Left cardiac atrium (tissue), 4 donors: ENCODE results near the gene SCP2. TPM values are rescaled to one million over a fixed set of nuclear protein-coding genes. Genes with fewer than 3 reads are reported as not detected.

ENCODE experiments used
- ATAC-seq, 2 donors: fragments of 200-7000 bp; cut with Tn5 transposase; one replicate each; pipeline ENCODE4 v1.9.1; 2020; ENCODE audit warnings: mild to moderate bottlenecking in 2 of 2, moderate library complexity in 2 of 2
- DNase-seq: peaks from one replicate; pipeline ENCODE4 v3.0.0-alpha.2; 2020
- intact Hi-C, 2 donors: fragments of 100-400 bp; cut with DNase I; formaldehyde crosslinking; loops; one replicate each; pipeline versions ENCODE4 v1.14.1 to v1.15.1; 2022 to 2023
- total RNA-seq, 2 donors: library from RNA; stranded (reverse); fragmentation: NEBNext Ultra II Directional; extraction: Animal tissue kit (Norgen Biotek cat#: 25700); gene quantifications; one replicate each; pipeline ENCODE4 v1.2.1, GENCODE V29; 2021
- donor health status: DM: no; HTN: yes; CAD: no.
- donor health status: DM: no; HTN: yes; CAD: no; lungs with severe emphysema.
- donor health status: DM: yes; HTN: yes; CAD: no.
- donor health status: Dilated cardiomyopathy.

The SCP2 gene
- total RNA-seq, 2 donors from 2014 or later, result 126 to 148 TPM

- intact Hi-C loops, result no loop called here
- ATAC-seq, result no peak
- no peak for DNase-seq
Measured at GRCh38 chr1:53016705-53017104, 89.6 kb downstream of the SCP2 start.

DNA sequence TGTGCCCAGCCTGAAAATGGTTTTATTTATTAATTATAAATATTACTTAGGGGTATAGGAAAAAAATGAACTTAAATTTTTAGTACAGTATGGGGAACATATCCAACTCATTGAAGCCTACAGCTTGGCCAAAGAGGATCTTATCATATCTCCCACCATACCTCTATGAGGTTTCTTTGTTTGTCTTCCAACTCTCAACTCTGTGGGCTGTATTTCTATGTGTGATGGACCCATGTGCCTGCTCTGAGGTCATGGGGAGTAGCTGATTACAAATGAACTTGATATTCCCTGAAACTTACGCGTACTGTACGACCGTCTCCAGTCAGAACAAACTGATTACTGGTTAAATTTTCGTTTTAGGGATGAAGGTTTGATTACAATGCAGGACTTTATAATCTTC lies 93.5 kb downstream of the SCP2 start:
- DNase-seq (no peak), ATAC-seq (no peak)
- intact Hi-C loops, result no loop called here

DNA sequence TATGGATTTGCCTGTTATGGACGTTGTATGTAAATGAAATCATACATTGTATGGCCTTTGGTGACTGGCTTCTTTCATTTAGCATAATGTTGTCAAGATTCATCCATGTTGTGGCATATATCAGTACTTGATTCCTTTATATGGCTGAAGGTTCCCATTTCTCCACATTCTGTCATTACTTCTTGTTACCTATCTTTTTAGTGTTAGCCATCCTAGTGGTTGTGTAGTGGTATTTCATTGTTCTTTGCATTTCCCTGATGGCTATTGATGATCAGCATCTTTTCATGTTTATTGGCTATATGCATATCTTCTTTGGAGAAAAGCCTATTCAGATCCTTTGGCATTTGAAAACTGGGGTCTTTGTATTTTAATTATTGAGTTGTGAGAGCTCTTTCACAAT lies 95.1 kb downstream of the SCP2 start:
- no peak for ATAC-seq
- no peak for DNase-seq
- intact Hi-C loops, result no loop called here

DNA sequence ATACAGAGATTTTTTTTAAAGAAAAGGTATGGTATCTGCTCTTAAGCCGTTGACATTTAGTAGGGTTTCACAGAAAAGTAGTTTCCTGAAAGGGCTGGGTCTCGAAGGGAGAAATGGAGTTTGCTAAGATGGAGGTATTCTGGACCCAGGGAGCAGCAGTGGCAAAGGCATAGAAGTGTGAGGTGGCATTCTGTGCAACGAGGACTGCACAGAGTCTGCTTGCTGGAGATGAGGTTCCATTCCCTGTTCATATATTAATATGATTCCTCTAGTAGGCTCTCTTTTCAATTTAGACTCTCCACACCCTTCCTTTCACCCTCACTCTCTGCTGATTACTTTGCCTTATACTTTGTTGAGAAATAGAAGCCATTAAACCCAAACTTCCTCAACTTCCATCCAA lies 96.5 kb downstream of the SCP2 start:
- intact Hi-C loops, result no loop called here
- ATAC-seq (no peak), DNase-seq (no peak)

GRCh38 chr1:53024117-53024516 lies 97.0 kb downstream of the SCP2 start:
- DNase-seq, result no peak
- ATAC-seq, result no peak
- intact Hi-C loops, result loop anchor here in 1 of 2 donors (2.0 kb wide), 1 partner anchor 25 kb away; no protein-coding TSS in a partner anchor

DNA sequence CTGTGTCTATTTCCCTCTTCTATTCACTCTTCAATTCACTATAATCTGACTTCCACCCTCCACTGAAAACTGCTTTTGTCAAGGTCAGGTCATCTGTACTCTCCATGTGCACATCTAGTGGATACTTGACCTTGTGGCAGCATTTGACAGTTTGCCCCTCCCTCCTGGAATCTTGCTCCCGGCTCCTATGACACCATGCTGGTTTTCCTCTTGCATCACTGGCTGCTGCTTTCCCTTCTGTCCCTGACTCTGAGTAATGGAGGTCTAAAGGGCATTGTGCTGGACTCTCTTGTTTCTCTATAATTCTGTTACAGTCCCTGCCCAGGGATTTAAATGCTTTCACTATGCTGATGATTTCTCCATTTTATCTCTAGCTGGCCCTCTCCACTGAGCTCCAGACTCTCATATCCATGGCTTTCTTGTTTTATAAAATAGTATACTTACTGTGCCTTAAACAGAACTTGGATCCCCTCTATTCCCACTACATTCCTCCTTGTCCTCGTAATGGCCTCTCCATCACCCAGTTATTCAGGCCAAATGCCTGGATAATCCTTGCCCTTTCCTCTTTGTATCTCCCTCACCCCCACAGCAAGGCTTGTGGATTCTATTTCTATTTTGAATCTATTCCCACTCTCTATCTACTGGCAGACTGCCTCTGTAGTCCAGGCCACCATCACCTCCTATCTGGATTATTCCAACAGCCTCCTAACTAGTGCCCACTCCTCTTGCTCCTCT lies 98.1 kb downstream of the SCP2 start:
- ATAC-seq (peak; percentile 94), DNase-seq (peak; percentile 69)
- intact Hi-C loops, result loop anchor here in 1 of 2 donors (2.0 kb wide), 1 partner anchor 24 kb away; no protein-coding TSS in a partner anchor

DNA sequence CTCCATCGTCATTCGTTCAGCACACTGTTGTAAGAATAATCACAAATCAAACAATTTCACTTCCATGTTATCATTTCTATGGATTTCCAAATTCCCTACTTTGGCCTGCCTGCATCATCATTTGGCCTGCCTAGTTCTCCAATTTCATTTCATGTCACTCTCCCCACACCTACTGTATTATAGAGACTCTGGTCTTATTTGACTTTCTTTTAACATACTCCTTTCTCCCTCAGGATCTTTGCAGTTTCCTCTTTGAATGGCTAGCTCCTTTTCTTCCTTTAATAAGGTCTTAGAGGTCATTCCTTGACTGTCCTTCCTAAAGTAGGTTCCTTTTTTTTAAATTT lies 98.7 kb downstream of the SCP2 start:
- ATAC-seq (peak; percentile 21 to 27), DNase-seq (no peak)
- intact Hi-C loops, result loop anchor here in 1 of 2 donors (2.0 kb wide), 1 partner anchor 23 kb away; no protein-coding TSS in a partner anchor

DNA sequence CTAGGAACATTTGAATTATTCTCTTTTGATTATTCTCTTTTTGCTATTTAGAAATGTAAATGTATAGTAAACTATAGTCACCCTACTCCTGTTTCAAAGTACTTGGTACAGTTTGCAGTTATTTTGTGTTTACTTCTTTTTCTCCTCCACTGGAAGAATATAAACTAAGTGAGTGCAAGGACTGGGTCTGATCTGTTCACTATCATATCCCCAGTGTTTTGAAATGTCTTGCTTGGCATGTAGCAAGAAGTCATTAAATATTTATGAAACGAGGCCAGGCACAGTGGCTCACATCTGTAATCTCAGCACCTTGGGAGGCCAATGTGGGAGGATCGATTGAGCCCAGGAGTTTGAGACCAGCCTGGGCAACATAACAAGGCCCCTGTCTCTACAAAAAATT lies 99.2 kb downstream of the SCP2 start:
- no peak for ATAC-seq
- no peak for DNase-seq
- intact Hi-C loops, result no loop called here

- DNase-seq (no peak), ATAC-seq (no peak)
- intact Hi-C loops, result no loop called here
Measured at GRCh38 chr1:53031732-53032131, 104.7 kb downstream of the SCP2 start.

- DNase-seq (no peak), ATAC-seq (no peak)
- intact Hi-C loops, result no loop called here
Measured at GRCh38 chr1:53037159-53037558, 110.1 kb downstream of the SCP2 start.

DNA sequence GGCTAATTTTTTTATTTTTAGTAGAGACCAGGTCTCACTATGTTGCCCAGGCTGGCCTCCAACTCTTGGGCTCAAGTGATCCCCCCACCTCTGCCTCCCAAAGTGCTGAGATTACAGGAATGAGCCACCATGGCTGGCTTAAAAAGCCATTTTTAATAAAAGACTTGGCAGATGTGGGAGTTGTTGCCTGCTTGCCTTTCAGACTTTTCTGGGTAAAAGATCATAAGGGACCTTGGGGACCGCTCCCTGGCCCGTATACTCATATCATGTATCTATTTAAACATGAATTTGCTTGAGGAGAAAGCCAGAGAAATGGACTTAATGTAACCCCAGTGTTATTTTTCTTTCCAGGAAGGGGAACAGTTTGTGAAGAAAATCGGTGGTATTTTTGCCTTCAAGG lies 111.5 kb downstream of the SCP2 start:
- ATAC-seq (peak in 1 of 2 donors; percentile 44), DNase-seq (no peak)
- intact Hi-C loops, result no loop called here

DNA sequence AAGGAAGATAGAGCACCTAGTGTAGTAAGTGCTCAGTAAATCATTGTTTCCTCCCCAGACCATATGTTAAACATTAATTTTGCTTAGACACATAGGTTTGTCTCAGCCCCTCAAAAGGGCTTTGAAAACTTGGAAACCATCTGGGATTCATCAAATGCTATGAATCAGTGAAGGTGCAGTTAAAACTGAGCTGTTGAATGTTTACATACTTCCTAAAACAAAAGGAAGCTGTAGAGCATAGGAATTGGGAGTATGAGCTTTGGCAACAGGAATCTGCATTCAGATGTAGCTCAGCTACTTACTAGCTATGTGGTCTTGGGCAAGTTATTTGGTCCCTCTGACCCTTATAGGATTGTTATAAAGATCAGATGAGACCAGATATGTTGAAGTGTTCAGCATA lies 116.2 kb downstream of the SCP2 start:
- intact Hi-C loops, result loop anchor here in 1 of 2 donors (10.0 kb wide), 1 partner anchor 118 kb away; the partner anchor contains the start of genes ECHDC2 and SCP2
- no peak for DNase-seq
- ATAC-seq, result no peak

DNA sequence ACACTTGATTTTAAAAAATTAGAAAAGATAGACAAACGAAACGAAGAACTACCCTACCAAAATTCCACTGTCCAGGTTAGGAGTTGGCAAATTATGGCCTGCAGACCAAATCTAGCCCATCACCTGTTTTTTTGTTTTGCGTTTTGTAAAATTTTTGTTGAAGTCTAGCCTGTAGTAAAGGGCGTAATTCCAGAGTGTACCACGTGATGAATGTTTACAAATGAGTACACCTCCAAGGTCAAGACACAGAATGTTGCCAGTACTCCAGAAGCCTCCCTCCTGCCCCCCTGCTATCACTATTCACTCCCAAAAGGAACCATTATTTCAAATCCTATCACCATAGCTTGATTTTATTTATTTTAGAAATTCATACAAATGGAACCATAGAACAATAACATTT lies 117.8 kb downstream of the SCP2 start:
- intact Hi-C loops, result loop anchor here in 1 of 2 donors (10.0 kb wide), 1 partner anchor 120 kb away; the partner anchor contains the start of genes ECHDC2 and SCP2
- ATAC-seq (no peak), DNase-seq (no peak)

DNA sequence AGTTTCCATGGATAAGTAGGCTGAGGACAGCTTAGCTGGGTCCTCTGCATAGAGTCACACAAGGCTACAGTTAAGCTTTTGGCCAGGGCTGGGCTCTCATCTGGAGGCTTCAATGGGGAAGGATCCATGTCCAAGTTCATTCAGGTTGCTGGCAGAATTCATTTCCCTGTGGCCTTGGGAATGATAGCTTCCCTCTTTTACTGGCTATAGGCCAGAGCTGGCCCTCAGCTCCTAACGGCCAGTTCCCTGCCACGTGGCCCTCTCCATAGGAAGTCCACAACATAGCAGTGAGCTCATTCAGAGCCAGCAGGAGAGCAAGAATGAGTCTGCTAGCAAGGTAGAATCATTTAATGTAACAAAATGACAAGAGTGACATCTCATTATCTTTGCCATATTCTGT lies 119.9 kb downstream of the SCP2 start:
- ATAC-seq (peak; percentile 64 to 70), DNase-seq (peak; percentile 46)
- intact Hi-C loops, result loop anchor here in 1 of 2 donors (10.0 kb wide), 1 partner anchor 122 kb away; the partner anchor contains the start of genes ECHDC2 and SCP2

DNA sequence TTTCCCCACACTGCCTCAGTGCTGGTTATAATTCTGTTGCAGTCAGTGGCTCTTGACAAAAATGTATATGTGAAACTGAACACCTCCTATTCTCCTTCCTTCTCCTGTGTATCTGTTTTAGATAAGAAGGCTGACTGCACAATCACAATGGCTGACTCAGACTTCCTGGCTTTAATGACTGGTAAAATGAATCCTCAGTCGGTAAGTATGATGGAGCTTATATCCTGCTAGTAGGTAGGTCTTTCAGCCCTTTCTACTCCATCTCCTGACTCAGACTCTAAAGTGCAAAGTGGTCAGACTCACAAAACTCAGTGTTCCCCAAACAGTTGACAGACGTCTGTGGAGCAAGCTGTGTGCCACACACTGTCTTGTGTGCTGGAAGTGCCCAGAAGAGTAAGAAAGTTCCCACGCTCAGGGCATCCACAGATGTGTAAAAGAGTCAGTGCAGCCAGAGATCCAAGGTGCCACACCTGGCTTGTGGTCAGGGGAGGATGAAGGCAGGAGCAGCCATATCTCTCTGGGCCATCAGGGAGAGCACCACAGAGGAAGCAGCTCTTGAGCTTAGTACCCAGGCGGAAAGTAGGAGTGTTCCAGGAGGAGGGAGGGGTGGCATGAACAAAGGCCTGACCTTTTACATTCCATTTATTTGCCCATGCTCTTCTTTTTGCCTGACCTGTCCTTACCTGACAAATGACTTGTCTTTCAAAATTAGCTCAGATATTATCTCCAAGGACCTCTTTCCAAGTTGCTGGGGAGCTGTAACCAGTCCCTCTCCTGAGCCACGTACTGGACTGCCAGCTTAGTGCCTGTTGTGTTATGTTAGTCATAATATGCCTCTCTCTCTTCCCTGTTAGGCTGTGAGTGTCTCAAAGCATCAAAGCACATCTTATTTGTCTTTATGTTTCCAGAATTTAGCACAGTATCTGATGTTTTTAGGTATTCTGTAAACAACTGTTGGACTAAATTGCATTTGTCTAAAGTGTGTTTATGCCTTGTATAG lies 121.0 kb downstream of the SCP2 start:
- DNase-seq (no peak), ATAC-seq (peak in 1 of 2 donors; percentile 73)
- intact Hi-C loops, result loop anchor here in 1 of 2 donors (2.0 to 10.0 kb wide), 2 partner anchors 23 to 123 kb away; partner anchors contain the start of genes ECHDC2 and SCP2

DNA sequence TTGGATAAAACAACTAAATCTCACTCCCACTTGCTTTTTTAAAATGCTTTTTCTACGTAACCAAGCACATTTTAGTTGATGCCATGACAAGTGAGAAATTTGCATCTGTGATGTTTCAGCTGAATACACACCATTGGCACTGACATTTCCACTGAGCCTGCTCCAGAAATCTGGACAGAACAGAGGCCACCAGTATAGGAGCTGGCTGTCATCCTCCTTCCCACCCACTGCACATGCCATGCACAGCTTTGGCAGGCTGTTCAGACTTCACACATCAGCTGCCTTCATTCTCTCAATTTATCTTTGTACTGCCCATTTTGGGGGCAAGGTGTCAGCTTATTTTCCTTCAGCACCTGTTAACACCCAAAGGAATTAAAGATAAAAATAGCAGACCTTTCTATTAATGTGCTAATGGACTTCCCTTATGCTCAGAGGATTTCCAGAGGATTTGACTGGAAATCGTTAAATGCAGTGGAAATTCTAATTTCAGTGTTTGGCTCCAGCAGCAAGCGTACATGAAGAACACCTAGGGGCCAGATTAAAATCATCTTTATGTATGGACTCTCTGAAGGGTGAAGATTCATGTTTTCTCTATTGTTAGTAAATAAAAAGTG lies 122.0 kb downstream of the SCP2 start:
- peak; percentile 48 for DNase-seq
- intact Hi-C loops, result loop anchor here in 1 of 2 donors (2.0 to 10.0 kb wide), 2 partner anchors 24 to 124 kb away; partner anchors contain the start of genes ECHDC2 and SCP2
- ATAC-seq, result peak; percentile 87 to 94

- DNase-seq, result no peak
- no peak for ATAC-seq
- intact Hi-C loops, result loop anchor here in 1 of 2 donors (2.0 to 10.0 kb wide), 2 partner anchors 25 to 125 kb away; partner anchors contain the start of genes ECHDC2 and SCP2
Measured at GRCh38 chr1:53049574-53049967, 122.5 kb downstream of the SCP2 start.

DNA sequence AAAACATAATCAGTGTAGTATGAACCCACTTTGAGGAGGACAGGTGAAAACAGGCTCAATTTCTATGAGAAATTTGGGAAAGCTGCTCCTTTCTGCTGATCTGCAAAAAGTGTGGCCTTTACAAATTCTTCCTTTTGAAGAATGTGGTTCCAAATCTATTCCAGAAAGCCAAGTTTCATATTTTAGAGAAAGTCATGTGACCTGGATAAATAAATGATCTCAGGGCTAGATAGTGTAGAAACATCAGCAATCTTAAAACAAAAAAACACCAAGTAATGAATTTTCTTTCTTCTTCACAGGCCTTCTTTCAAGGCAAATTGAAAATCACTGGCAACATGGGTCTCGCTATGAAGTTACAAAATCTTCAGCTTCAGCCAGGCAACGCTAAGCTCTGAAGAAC lies 123.2 kb downstream of the SCP2 start:
- ATAC-seq (no peak), DNase-seq (no peak)
- intact Hi-C loops, result no loop called here

DNA sequence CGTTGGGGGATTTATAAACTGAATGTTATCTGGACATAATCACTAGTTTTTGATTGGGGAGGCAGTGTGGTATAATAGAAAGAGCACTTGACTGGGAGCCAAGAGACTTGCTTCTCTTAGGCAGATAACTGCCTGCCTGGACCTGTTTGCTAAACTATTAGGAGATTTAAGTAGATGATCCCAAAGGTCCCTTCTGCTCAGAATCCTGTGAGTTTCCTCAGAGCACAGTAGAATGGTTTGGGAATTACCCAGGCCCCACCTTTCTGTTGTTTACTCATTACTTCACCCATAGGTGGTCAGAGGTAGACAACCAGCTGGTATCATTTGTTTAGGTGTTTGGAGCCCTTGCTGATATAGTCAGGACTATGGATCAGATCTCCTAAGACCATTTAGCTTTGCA lies 124.6 kb downstream of the SCP2 start:
- DNase-seq, result no peak
- intact Hi-C loops, result no loop called here
- no peak for ATAC-seq
